Measurements from ENCODE around the gene MET.
"Not testable (repeated sequence)": the region's sequence is repeated elsewhere in the genome, so short reads cannot be mapped to it uniquely, and the experiment has no call there.

MET gene

GRCh38 chr7:116727432-116728009 is 55.5 kb downstream of the MET start:
- DNase-seq (ENCODE audit: low read depth), result no peak

- no peak for DNase-seq (ENCODE audit: low read depth)
Measured at GRCh38 chr7:116728413-116728812, 56.4 kb downstream of the MET start.

- DNase-seq (ENCODE audit: low read depth), result no peak
Measured at GRCh38 chr7:116730097-116731022, 58.4 kb downstream of the MET start.

GRCh38 chr7:116731023-116731395 is 59.0 kb downstream of the MET start:
- no peak for DNase-seq (ENCODE audit: low read depth)

GRCh38 chr7:116731445-116732335 is 59.7 kb downstream of the MET start:
- no peak for DNase-seq (ENCODE audit: low read depth)

GRCh38 chr7:116732788-116733694 is 61.0 kb downstream of the MET start:
- no peak for DNase-seq (ENCODE audit: low read depth)

GRCh38 chr7:116733924-116734580 is 62.1 kb downstream of the MET start:
- DNase-seq (ENCODE audit: low read depth), result no peak

GRCh38 chr7:116734710-116735109 is 62.7 kb downstream of the MET start:
- DNase-seq (ENCODE audit: low read depth), result no peak

- DNase-seq (ENCODE audit: low read depth), result no peak
Measured at GRCh38 chr7:116736927-116737715, 65.1 kb downstream of the MET start.

GRCh38 chr7:116738378-116738777 is 66.4 kb downstream of the MET start:
- no peak for DNase-seq (ENCODE audit: low read depth)

GRCh38 chr7:116739307-116739706 is 67.3 kb downstream of the MET start:
- no peak for DNase-seq (ENCODE audit: low read depth)

GRCh38 chr7:116740231-116740630 is 68.2 kb downstream of the MET start:
- no peak for DNase-seq (ENCODE audit: low read depth)

GRCh38 chr7:116740755-116741462 is 68.9 kb downstream of the MET start:
- DNase-seq (ENCODE audit: low read depth), result no peak

- no peak for DNase-seq (ENCODE audit: low read depth)
Measured at GRCh38 chr7:116741625-116742316, 69.8 kb downstream of the MET start.

- DNase-seq (ENCODE audit: low read depth), result no peak
Measured at GRCh38 chr7:116742641-116743040, 70.6 kb downstream of the MET start.

- DNase-seq (ENCODE audit: low read depth), result not testable (repeated sequence)
Measured at GRCh38 chr7:116743835-116744234, 71.8 kb downstream of the MET start.

- not testable (repeated sequence) for DNase-seq (ENCODE audit: low read depth)
Measured at GRCh38 chr7:116746388-116746787, 74.4 kb downstream of the MET start.

- DNase-seq (ENCODE audit: low read depth), result not testable (repeated sequence)
Measured at GRCh38 chr7:116751070-116751469, 79.1 kb downstream of the MET start.

Data from stimulated activated CD4-positive, alpha-beta T cell treated with anti-CD3 and anti-CD28 coated beads, Interleukin-2, amount 100 ng/mL, for 4 hours (primary cell).